Measurements from ENCODE around the gene CSMD2.

The CSMD2 gene

GRCh38 chr1:33710967-33711366, 454.1 kb downstream of the CSMD2 start:
- peak; percentile 74 for DNase-seq

- DNase-seq: peak; percentile 21
Measured at GRCh38 chr1:33709783-33710718, 455.0 kb downstream of the CSMD2 start.

GRCh38 chr1:33709174-33709782, 455.8 kb downstream of the CSMD2 start:
- no peak for DNase-seq

- no peak for DNase-seq
Measured at GRCh38 chr1:33706634-33707255, 458.3 kb downstream of the CSMD2 start.

GRCh38 chr1:33703464-33703863, 461.6 kb downstream of the CSMD2 start:
- no peak for DNase-seq

GRCh38 chr1:33698361-33699035, 466.5 kb downstream of the CSMD2 start:
- no peak for DNase-seq

- DNase-seq: no peak
Measured at GRCh38 chr1:33697816-33698215, 467.2 kb downstream of the CSMD2 start.

- no peak for DNase-seq
Measured at GRCh38 chr1:33696962-33697361, 468.1 kb downstream of the CSMD2 start.

- no peak for DNase-seq
Measured at GRCh38 chr1:33696311-33696710, 468.7 kb downstream of the CSMD2 start.

GRCh38 chr1:33692206-33693188, 472.5 kb downstream of the CSMD2 start:
- DNase-seq: no peak

GRCh38 chr1:33687000-33687399, 478.0 kb downstream of the CSMD2 start:
- no peak for DNase-seq

- no peak for DNase-seq
Measured at GRCh38 chr1:33686551-33686950, 478.5 kb downstream of the CSMD2 start.

GRCh38 chr1:33685256-33685655, 479.8 kb downstream of the CSMD2 start:
- no peak for DNase-seq

- peak; percentile 4 for DNase-seq
Measured at GRCh38 chr1:33684396-33685179, 480.4 kb downstream of the CSMD2 start.

- no peak for DNase-seq
Measured at GRCh38 chr1:33683913-33684312, 481.1 kb downstream of the CSMD2 start.

GRCh38 chr1:33682371-33682770, 482.7 kb downstream of the CSMD2 start:
- DNase-seq: peak; percentile 30

GRCh38 chr1:33680281-33680840, 484.7 kb downstream of the CSMD2 start:
- no peak for DNase-seq

- no peak for DNase-seq
Measured at GRCh38 chr1:33670567-33670966, 494.5 kb downstream of the CSMD2 start.

GRCh38 chr1:33668695-33669094, 496.3 kb downstream of the CSMD2 start:
- DNase-seq: no peak
